Forelimb muscle (tissue), 1 donor: ENCODE results near the gene CHST9. TPM values are rescaled to one million over a fixed set of nuclear protein-coding genes. Genes with fewer than 3 reads are reported as not detected.
A peak's percentile ranks its signal among the peaks of the same experiment; 100 is the strongest.
"Not testable (repeated sequence)": the region's sequence is repeated elsewhere in the genome, so short reads cannot be mapped to it uniquely, and the experiment has no call there.

Experiments
- DNase-seq: peaks from one replicate; pipeline ENCODE4 v3.0.0-alpha.2; 2013; ENCODE audit warnings: low read depth
- polyA plus RNA-seq: library from polyadenylated mRNA; unstranded; fragments of 120-200 nt; gene quantifications from one replicate; pipeline ENCODE4 v1.2.1, GENCODE V29; 2013; ENCODE audit not compliant: insufficient read length

CHST9 gene
- polyA plus RNA-seq, 1 donor = 0.23 TPM

- DNase-seq = no peak
Measured at GRCh38 chr18:26931659-26932058, 253.4 kb downstream of the CHST9 start.

- no peak for DNase-seq
Measured at GRCh38 chr18:26930630-26931029, 254.5 kb downstream of the CHST9 start.

GRCh38 chr18:26928670-26929313, 256.3 kb downstream of the CHST9 start:
- no peak for DNase-seq

GRCh38 chr18:26927822-26928221, 257.3 kb downstream of the CHST9 start:
- DNase-seq = not testable (repeated sequence)

- DNase-seq = peak; percentile 32
Measured at GRCh38 chr18:26926066-26926675, 258.9 kb downstream of the CHST9 start.

GRCh38 chr18:26925313-26925712, 259.8 kb downstream of the CHST9 start:
- DNase-seq = no peak

- DNase-seq = no peak
Measured at GRCh38 chr18:26922313-26922712, 262.8 kb downstream of the CHST9 start.

- DNase-seq = no peak
Measured at GRCh38 chr18:26920644-26921043, 264.5 kb downstream of the CHST9 start.

- peak; percentile 6 for DNase-seq
Measured at GRCh38 chr18:26919627-26920026, 265.5 kb downstream of the CHST9 start.

- no peak for DNase-seq
Measured at GRCh38 chr18:26919201-26919600, 265.9 kb downstream of the CHST9 start.

- DNase-seq = no peak
Measured at GRCh38 chr18:26911840-26912239, 273.3 kb downstream of the CHST9 start.

GRCh38 chr18:26909599-26910290, 275.4 kb downstream of the CHST9 start:
- DNase-seq = no peak

GRCh38 chr18:26908906-26909305, 276.2 kb downstream of the CHST9 start:
- DNase-seq = no peak

- DNase-seq = no peak
Measured at GRCh38 chr18:26902291-26902690, 282.8 kb downstream of the CHST9 start.

- DNase-seq = no peak
Measured at GRCh38 chr18:26901020-26901419, 284.1 kb downstream of the CHST9 start.

- no peak for DNase-seq
Measured at GRCh38 chr18:26894426-26894825, 290.7 kb downstream of the CHST9 start.

- peak; percentile 9 for DNase-seq
Measured at GRCh38 chr18:26893996-26894395, 291.1 kb downstream of the CHST9 start.

GRCh38 chr18:26888259-26888658, 296.8 kb downstream of the CHST9 start:
- no peak for DNase-seq

GRCh38 chr18:26875040-26875654, 310.0 kb downstream of the CHST9 start:
- DNase-seq = no peak

GRCh38 chr18:26874283-26874682, 310.8 kb downstream of the CHST9 start:
- no peak for DNase-seq

GRCh38 chr18:26869640-26870039, 315.5 kb downstream of the CHST9 start:
- no peak for DNase-seq

GRCh38 chr18:26868968-26869586, 316.0 kb downstream of the CHST9 start:
- DNase-seq = no peak
